SW480 (cell line): Measurements from ENCODE around the gene PHACTR3.
"Not testable (repeated sequence)": the region's sequence is repeated elsewhere in the genome, so short reads cannot be mapped to it uniquely, and the experiment has no call there.

Source experiments
- DNase-seq: peaks from one replicate; pipeline ENCODE4 v3.0.0-alpha.2; 2016; ENCODE audit warnings: low spot score

The PHACTR3 gene

DNA sequence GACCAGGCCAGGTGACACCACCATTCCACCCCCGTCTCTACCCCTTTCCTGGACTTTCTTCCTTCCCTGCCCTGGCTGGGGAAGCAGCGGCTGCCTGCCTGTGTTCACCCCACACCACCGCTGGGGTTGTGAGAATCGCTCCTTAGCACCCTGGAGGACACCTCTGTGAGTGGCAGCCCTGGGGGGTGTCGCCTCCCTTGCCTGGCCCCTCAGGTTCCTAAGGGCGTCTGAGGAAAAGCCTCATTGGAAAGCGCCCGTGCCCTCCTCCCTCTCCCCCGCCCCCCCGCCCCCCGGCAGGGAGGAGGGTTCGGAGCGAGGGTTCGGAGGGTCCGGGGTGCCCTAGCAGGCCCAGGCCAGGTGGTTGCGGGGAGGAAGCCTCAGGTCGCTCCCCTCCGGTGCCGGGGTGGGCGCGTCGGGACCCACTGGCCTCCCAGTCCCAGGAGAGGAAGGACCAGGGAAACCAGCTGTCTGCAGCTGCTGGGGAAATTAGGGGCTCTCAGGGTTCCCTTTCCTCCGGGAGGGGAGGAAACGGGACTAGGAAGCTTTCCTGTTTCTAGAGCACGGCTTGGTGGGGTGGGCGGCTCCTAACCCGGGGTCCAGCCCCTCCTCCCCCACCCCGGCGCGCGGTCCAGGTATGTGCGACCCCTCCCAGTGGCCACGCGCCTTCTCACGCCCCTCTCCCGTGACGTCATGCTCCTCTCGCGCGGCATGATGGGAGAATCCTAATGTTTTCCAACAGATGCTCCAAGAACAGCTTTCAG lies at the start of gene PHACTR3:
TSS of gene PHACTR3 (plus strand) at position 760 of the 761 bp plus-strand sequence. CDS start 475 bp downstream, outside the sequence.
- DNase-seq: no peak

DNA sequence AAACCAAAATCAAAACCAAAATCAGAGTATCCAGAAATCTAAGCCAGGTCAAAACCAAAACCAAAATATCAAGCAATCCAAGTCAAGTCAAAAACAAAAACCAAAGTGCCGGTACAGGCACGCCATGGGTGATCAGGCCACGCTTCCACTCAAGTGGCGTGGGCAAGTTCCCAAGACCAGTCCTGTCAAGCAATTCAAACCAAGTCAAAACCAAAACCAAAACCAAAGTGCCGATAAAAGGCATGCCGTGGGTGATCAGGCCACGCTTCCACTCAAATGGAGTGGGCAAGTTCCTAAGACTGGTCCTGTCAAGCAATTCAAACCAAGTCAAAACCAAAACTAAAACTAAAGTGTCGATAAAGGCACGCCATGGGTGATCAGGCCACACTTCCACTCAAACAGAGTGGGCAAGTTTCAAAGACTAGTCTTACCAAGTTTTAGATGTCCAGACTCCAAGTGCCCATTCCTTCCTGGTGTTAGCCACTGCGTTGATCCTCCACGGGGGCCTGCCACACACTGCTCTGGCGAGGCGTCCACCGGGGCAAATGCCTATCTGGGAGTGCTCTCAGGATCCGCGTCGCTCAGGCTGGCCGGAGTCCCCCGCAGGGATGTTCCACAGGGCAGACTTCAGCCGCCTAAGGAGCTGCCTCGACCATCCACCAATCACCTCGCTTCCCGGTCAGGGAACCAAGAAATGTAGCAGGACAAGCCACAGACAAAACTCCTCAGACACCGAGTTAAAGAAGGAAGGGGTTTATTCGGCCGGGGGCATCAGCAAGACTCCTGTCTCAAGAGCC lies 46.4 kb upstream of the PHACTR3 start:
- DNase-seq: not testable (repeated sequence)

DNA sequence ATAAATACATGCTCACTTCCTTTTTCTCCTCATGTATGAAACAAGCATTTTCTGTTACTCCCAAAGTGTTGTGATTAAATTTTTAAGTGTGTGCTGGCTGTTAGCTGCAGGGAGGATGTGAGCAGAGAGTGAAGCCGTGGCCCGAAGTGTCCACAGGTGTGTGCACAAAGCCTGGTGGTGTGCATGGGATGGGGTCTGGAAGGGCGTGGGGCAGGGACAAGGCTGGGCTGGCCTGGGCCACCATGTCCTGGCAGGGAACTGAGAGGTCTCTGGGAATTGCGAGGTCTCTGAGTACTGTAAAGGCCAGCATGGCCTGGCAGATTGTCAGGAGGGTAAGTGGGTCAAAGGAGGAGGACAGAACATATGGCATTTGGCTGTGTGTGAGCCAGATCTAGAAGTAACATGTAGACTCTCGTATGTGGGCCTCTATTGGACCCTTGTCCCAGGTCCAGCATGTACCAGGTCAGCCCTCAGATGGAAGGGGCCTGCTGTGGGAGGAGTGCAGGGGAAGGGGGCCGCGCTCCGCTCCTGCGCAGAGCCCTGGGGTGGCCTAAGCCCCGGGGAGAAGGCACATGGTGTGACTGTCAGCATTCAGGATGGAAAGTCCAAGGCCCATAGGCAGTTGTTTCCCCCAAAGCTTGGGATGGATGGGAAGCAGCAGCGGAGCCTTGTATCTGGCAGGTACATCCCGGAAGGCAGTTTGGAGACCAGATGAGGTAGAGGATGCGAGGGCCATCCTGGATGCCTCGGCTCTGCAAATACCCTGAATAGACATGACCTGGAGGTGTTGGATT lies 45.1 kb upstream of the PHACTR3 start:
- DNase-seq: no peak

DNA sequence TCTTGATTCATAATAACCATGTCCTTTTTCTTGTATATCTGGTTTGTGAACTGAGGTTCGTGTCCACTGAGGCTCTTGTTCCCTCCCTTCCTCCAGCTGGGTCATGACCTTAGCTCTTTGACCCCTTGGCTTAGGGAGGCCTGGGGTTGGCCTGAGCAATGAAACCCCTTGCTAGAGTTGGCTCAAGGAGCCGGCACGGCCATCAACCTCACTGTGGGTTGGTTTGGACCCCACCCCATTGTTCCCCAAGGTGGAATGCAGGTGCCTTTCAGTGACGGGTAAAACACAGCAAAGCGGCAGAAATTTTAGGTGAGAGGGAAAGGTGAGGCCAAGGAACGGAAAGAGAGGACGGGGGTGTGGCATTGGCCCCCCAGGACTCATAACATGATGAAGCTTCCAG lies 44.5 kb upstream of the PHACTR3 start:
- no peak for DNase-seq

DNA sequence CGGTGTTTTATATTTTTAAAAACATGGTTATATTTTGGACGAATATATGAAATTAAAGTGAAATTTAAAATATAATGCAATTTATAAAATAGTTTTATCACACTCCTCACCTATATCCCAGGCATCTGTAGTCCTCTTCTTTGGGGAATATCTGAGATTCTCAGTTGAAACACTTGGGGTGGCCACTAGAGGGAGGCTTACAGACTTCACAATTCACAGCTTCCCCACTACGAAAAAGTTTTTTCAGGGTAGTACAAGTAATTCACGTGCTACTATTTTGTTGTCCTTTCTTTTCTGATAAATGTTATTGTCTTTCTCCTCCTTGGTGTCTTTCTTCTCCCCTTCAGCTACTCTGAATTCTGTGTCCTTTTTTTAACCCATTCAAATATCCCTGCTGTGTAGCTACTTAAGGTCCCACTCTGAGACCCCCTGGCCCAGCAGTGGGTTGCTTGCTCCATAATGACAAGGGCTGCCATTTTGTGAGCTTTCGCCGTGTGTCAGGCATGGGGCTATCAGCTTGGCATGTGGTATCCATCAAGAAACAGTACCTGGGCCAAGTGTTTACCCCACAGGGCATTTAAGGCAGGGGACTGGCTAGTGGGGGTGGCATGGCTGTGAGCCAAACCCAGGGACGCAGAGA lies 43.6 kb upstream of the PHACTR3 start:
- peak; percentile 47 for DNase-seq

DNA sequence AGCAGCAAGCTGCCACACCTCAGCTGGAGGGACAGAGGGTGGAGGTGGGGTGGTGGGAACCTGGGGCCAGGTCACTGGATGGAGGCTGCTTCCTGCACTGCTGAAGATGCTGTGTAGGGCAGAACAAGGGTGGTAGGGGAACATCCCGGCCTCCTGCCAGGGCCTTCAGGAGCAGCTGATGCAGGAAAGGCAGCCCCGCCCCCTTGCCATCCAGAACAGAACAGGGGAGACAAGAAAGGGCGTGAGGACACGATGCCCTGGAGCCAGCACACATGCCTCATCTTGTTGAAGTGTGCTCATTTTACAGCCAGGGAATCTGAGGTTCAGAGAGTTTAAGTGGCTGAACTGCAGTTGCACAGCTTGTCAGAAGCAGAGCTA lies 43.1 kb upstream of the PHACTR3 start:
- DNase-seq: no peak

DNA sequence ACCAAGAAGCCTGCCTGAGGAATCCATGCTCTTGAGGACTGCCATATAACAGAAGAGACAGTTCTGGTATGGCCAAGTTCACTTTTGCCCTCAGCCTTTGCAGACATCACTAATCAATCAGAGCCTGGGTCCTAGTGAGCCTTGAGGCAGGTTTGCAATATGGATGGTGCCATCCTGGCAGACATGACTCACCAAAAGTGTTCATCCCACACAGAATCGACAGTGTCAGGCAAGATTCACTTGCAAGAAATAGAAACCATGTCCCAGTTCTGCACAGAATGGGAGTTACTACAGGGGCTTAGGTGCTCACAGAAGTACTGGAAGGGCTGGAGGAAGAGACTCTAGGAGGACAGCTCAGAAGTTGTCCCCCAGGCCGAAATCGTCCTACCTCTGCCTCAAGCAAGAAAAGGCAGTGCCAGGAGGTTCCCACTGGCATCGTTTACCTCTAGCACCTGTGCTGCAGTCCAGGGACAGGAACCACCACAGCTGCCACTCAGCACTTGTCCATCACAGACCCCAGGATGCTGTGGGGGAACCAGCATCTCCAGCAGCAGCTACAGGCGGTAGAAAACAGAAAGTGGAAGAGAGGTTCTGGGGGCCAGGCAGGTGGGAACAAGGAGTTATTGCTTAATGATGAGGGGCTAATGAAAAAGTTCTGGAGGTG lies 42.6 kb upstream of the PHACTR3 start:
- no peak for DNase-seq

DNA sequence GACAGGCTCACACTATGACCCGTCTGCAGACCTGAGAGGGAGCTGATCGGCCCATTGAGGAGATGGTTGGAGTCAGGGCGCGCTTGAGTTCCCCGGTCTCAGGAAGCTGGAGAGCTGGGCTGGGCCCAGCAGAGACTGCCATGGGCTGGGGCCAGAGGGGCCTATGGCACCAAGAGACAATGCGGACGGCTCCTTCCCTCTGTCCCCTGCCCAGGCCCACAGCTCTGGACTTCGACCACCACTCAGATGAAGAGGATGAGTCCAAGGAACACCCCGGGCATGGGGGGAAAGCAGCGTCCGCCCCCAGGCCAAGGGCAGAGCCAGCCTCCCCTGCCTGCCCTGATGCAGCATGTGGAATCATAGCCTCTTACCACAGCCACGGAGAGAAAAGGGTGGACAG lies 40.2 kb upstream of the PHACTR3 start:
- DNase-seq: no peak

DNA sequence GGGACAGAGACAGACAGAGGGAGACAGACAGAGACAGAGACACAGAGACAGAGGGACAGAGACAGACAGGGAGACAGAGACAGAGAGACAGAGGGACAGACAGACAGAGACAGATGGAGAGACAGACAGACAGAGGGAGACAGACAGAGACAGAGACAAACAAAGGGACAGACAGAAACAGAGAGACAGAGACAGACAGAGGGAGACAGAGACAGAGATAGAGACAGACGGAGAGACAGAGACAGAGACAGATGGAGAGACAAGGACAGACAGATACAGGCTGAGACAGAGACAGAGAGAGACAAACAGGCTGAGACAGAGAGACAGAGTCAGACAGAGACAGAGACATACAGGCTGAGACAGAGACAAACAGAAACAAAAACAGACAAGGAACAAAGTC lies 39.4 kb upstream of the PHACTR3 start:
- DNase-seq: no peak

DNA sequence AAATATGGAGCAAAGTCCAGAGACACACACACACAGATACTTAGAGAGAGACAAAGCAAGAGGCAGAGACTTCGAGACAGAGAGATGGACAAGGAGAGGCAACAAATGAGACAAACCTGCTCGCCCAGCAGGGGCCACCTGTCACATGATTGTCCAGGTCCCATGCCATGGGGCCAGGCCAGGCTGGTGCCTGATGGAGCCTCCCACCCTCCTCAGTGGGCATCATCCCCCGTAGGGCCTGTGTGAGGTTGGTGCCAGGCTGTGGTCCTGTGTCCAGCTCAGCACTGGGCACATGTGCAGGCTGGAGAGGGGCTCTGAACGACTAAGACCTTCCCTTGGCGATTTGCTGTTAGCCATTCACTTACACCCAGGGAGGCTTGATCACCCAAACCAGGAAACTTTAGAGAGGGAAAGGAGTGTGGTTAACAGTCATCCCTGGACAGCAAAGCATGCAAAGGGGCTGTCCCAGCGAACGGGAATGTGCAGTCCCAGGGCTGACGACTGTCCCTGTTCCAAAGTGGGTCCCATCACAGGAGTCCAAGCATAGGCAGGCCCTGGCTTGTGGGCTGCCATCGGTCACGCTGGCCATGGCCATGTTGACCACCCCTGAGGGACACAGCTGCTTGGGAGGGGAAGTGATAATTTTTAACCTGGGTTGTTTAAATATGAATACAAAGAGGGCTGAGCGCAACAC lies 38.4 kb upstream of the PHACTR3 start:
- no peak for DNase-seq

DNA sequence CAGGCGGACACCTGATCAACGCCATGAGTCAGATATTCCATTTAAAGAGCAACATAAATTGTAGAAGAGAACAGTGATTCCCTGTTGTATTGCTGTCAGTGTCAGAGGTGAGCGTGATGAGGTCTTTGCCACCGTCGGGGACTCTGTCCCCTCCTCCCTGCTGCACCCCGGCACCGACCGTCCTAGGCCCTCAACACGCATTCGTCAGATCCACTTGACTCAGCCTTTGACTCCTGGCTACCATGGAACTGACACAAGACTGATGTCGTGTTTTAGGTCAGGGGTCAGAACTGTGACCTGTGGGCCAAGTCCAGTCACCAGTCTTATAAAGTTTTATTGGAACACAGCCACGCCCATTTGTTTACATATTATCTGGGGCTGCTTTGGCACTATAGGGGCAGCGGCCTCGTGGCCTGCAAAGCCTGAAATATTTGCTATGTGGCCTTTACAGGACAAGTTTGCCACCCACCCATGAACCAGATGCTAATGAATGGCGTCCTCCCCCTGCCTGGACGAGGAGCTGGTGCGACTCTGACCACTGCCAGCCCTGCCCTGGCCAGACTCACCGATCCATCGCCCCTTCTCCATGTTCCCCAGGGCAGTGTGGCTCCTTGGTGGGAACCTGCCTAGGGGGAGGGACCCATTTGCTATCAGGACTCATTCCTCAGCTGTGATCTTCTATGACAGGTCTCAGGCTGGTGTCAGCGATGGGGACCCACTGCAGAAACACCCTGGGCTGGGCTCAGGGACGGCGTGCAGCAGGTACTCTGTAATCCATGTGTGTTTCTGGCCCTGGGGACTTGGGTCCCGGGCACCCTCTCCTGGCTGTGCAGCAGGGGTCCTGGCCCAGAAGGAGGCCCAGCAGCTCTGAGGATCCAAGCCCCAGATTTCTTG lies 37.5 kb upstream of the PHACTR3 start:
- DNase-seq: no peak

DNA sequence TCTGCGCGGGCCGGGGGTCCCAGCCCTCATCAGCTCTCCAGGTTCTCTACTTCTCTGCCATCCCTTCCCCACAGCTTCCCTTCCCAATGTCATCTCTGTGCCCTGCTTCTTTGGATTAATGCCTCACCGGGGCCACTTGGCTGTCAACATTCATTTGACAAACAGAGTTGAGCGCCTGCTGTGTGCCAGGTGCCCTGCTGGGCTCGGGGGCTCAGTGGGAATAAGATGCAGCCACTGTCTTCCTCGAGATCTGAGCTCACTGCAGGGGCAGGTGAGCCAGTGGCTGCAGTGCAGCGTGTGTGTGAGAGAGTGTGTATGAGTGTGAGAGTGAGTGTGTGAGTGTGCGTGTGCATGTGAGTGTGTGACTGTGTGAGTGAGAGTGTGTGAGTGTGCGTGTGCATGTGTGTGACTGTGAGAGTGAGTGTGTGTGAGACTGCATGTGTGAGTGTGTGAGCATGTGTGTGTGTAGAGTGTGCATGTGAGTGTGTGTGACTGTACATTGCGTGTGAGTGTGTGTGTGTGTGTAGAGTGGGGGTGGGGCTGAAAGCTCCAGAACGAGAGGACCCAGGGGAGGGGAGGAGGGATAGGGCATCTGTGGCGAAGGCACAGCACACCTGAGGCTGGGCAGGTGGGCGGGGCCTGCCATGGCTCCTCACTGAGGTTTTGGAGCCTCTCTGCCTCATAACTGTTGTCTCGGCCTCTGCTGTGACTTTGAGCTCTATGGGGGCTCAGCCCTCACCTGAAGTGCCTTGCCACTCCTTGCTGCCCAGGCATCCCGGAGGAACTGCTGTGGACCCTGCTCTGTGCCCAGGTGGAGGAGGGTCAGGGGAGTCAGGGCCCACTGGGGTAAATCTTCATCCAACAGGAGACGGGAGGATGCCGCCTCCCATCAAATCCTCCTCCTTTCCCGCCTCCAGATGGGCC lies 36.5 kb upstream of the PHACTR3 start:
- no peak for DNase-seq

DNA sequence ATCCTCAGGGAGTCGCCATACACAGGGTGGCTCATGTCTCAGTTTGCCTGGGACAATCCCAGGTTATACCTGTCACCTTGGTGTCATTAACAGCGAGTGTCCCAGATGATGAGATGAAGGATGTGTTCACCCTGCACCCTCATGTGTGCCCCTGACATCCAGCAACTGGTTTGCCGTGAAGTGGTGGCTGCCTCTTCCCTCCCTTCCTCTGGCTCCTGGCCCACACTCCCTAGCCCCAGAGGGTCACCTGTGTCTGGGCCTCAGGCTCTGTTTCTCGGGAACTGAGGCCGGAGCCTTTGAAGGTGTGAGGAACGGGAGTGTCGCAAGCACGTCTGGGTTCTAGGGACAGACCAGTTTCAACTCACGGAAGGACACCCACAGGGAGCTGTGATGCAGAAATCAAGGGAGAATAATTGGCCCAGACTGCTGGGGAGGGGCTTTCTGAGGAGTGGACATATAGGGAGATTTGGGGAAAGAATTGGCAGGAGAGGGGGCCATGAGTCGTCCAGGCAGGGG lies 35.8 kb upstream of the PHACTR3 start:
- no peak for DNase-seq

DNA sequence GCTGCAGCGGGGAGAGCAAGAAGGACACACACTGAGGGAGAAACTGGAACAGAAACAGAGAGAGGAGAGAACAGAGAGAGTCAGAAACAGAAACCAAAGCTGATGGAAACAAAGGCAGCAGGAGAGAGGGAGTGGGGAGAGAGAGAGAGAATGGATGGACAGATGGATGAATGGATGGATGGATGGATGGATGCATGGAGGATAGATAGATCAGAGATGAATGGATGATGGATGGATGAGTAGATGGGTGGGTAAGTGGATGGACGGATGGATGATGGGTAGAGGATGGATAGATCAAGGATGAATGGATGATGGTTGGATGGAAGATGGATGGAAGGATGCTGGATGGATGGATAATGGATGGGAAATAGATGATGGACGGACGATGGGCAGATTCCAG lies 35.0 kb upstream of the PHACTR3 start:
- no peak for DNase-seq

DNA sequence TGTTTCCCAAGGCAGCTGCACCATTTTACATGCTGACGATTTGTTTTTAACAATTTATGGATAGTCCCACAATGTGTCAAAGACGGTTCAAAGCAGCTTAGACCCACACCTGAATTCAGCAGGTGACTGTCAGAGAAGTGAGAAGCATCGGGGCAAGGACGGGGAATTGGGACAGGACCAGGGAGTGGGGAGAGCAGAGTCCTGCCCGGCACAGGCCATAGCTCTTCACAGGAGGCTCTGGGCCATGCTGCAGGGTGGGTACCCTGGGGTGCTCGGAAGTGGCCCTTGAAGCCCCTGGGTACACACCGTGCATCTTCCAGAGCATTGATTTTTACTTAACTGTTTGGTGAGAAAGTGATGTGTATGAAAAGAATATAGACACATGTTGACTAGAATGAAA lies 33.2 kb upstream of the PHACTR3 start:
- DNase-seq: no peak

DNA sequence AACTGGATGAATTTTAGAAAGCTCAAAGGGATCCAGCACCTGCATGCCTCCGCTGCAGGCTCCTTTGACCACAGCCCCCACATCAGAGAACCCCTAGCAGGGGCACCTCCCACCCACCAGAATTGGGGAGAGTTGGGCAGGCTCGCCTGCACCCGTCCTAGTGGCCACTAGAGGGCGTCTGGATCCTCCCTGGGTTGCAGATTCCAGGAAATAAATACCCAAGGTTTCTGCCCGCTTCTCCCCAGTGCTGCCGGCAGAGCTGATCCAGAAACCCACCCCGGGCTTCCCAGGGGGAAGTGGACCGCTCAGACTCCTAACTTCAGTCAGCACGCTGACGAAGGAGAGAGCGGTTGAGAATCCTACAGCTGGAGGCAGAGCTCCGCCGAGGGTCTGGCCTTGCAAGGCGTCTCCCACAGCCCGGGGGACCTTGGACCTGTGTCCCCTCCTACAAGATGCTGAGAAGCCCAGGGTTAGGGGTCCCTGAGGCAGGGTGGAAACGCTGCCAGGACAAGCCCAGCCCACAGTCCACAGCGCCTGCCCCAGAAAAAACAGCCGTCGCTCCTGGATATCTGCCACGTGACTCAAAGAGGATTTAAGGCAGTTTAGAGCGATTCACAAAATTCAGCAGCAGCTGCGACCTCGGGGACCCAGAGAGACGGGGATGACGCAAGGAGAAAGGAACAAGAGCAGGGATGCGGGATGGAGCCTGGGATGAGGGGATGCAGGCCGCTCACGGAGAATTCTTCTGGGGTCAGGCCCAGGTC lies 32.6 kb upstream of the PHACTR3 start:
- DNase-seq: peak; percentile 55

DNA sequence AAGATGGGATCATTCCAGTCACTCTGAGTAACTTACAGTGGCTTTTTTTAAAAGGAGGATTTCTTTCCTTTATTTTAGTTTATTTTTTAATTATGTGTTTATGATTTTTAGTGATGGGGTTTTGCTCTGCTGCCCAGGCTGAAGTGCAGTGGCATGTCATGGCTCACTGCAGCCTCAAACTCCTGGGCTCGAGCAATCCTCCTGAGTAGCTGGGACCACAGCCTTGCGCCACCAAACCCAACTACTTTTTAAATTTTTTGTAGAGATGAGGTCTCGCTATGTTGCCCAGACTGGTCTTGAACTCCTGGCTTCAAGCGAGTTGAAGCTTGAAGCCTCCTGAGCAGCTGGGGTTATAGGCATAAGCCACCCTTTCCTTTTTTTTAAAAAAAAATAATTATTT lies 31.8 kb upstream of the PHACTR3 start:
- no peak for DNase-seq

DNA sequence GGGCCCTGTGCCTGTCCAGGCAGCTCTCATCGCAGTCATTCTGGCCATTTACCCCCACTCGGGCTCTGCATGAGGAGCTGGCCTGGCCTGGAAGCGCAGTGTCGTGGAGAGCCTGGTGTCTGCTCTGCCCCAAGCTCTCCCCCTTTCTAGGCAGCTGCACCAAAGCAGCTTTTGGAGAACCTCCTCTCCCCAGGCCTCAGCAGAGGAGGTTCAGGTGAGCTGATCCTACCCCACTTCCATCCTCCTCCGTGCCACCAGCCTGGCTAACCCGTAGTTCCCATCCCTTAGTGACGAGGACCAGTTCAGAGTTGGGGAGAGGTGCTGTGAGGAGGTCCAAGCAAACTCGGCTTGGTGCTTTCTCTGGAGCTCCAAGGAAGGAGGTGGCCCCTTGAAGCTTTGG lies 30.5 kb upstream of the PHACTR3 start:
- no peak for DNase-seq
